ENCODE results near the gene SLC51B.

- TF ChIP-seq POLR2AphosphoS5 (IDR thresholded peaks at IDR 0.05; ENCODE audit: low read depth, low read length) (no peak), POLR2A (IDR thresholded peaks at IDR 0.05; ENCODE audit: low read depth, low read length) (no peak), TAF1 (IDR thresholded peaks at IDR 0.05; ENCODE audit: low read depth, low read length) (no peak), PAX5 (IDR thresholded peaks at IDR 0.05; ENCODE audit: insufficient read depth, low read length, severe bottlenecking) (no peak), SPI1 (IDR thresholded peaks at IDR 0.05; ENCODE audit: low read depth, low read length) (no peak)
Measured at GRCh38 chr15:65021488-65021887, 23.7 kb upstream of the SLC51B start.

Measured in GM12891 (cell line).